ENCODE results near the gene FBLN7.
"Not testable (repeated sequence)": the region's sequence is repeated elsewhere in the genome, so short reads cannot be mapped to it uniquely, and the experiment has no call there.

The FBLN7 gene

GRCh38 chr2:112110966-112111365 is 27.2 kb upstream of the FBLN7 start:
- Histone ChIP-seq H3K4me1 (ENCODE audit: control insufficient read depth, insufficient read depth, low read length) (no peaks in the 10 kb centered on the region), H3K36me3 (ENCODE audit: control insufficient read depth in 2 of 2, insufficient read depth in 1 of 2, low read length in 2 of 2) (peaks cover 0 to 16% of the 10 kb centered on the region in 2 experiments; a peak in 1 of 3 replicates), H3K9me3 (ENCODE audit: control insufficient read depth, insufficient read depth, low read depth, low read length) (no peaks in the 10 kb centered on the region), H3K4me3 (ENCODE audit: low read depth, low read length) (no peak overlapping the region), H3K27ac (ENCODE audit: extremely low read depth, low read depth, low read length) (no peak overlapping the region)
- ChIA-PET CTCF (interaction anchor here (1.0 kb wide), 1 partner anchor 11 kb away, joined by 6 read pairs; no protein-coding TSS in a partner anchor), POLR2A (no interaction called here)
- TF ChIP-seq ZNF704 (tag by site-specific recombination; IDR thresholded peaks at IDR 0.05) (no peak), ZEB2 (tag by site-specific recombination; IDR thresholded peaks at IDR 0.05) (no peak), ZNF843 (tag by site-specific recombination; IDR thresholded peaks at IDR 0.05) (no peak), GLIS1 (tag by site-specific recombination; IDR thresholded peaks at IDR 0.05) (no peak), ZNF184 (tag by site-specific recombination; IDR thresholded peaks at IDR 0.05) (no peak), OVOL3 (tag by site-specific recombination; IDR thresholded peaks at IDR 0.05) (no peak), KLF1 (tag by site-specific recombination; IDR thresholded peaks at IDR 0.05) (no peak), GFI1B (tag by site-specific recombination; IDR thresholded peaks at IDR 0.05) (no peak), ZNF280D (tag by site-specific recombination; IDR thresholded peaks at IDR 0.05) (no peak), MYNN (tag by site-specific recombination; IDR thresholded peaks at IDR 0.05; ENCODE audit: borderline replicate concordance) (no peak), ZNF302 (tag by site-specific recombination; IDR thresholded peaks at IDR 0.05; ENCODE audit: low read depth) (no peak)

GRCh38 chr2:112113354-112113753 is 24.8 kb upstream of the FBLN7 start:
- H3K4me3 ChIP-seq (ENCODE audit: low read depth, low read length); POLR2A ChIA-PET; H3K27ac ChIP-seq (ENCODE audit: extremely low read depth, low read depth, low read length); H3K9me3 ChIP-seq (ENCODE audit: control insufficient read depth, insufficient read depth, low read depth, low read length); H3K4me1 ChIP-seq (ENCODE audit: control insufficient read depth, insufficient read depth, low read length): not testable (repeated sequence)
- H3K36me3 ChIP-seq (ENCODE audit: control insufficient read depth in 2 of 2, insufficient read depth in 1 of 2, low read length in 2 of 2), result peaks cover 0 to 11% of the 10 kb centered on the region in 2 experiments; a peak in 1 of 3 replicates
- CTCF ChIA-PET, result interaction anchor here (1.2 kb wide), 1 partner anchor 8 kb away, joined by 6 read pairs; no protein-coding TSS in a partner anchor

- ChIA-PET POLR2A (no interaction called here), CTCF (interaction anchor here (0.6 to 1.6 kb wide), 3 partner anchors 13 to 231 kb away, joined by 3 to 4 read pairs (median 3); no protein-coding TSS in a partner anchor)
- no peak overlapping the region for H3K4me3 ChIP-seq (ENCODE audit: low read depth, low read length)
- H3K36me3 ChIP-seq (ENCODE audit: control insufficient read depth in 2 of 2, insufficient read depth in 1 of 2, low read length in 2 of 2), result peaks cover 0 to 3% of the 10 kb centered on the region in 2 experiments; a peak in 1 of 3 replicates
- H3K9me3 ChIP-seq (ENCODE audit: control insufficient read depth, insufficient read depth, low read depth, low read length), result no peaks in the 10 kb centered on the region
- H3K27ac ChIP-seq (ENCODE audit: extremely low read depth, low read depth, low read length), result no peak overlapping the region
- H3K4me1 ChIP-seq (ENCODE audit: control insufficient read depth, insufficient read depth, low read length), result no peaks in the 10 kb centered on the region
- no peak for TF ChIP-seq ZNF701 (tag by site-specific recombination; IDR thresholded peaks at IDR 0.05)
- TF ChIP-seq ZNF26 (tag by site-specific recombination; IDR thresholded peaks at IDR 0.05), result no peak
- TF ChIP-seq PATZ1 (tag by site-specific recombination; IDR thresholded peaks at IDR 0.05), result no peak
- TF ChIP-seq ZNF529 (tag by site-specific recombination; IDR thresholded peaks at IDR 0.05; ENCODE audit: insufficient replicate concordance), result no peak
- TF ChIP-seq YY1 (tag by site-specific recombination; IDR thresholded peaks at IDR 0.05), result no peak
- no peak for TF ChIP-seq SALL2 (tag by site-specific recombination; IDR thresholded peaks at IDR 0.05; ENCODE audit: borderline replicate concordance)
- no peak for TF ChIP-seq ZNF280C (tag by site-specific recombination; IDR thresholded peaks at IDR 0.05)
- TF ChIP-seq ZNF76 (tag by site-specific recombination; IDR thresholded peaks at IDR 0.05; ENCODE audit: borderline replicate concordance, low read depth), result no peak
- TF ChIP-seq ZSCAN18 (tag by site-specific recombination; IDR thresholded peaks at IDR 0.05), result no peak
Observed at GRCh38 chr2:112118148-112118547, 20.0 kb upstream of the FBLN7 start.

All from HEK293 (cell line).